Ishikawa (cell line): ENCODE measurements around the gene OR10G3.

Experiments used
- CREB1 ChIP-seq: IDR thresholded peaks from 2 replicates; pipeline ENCODE4 v1.6.1; 2012; ENCODE audit warnings: low read depth
- EP300 ChIP-seq: IDR thresholded peaks from 2 replicates; pipeline ENCODE4 v1.6.1; 2012; ENCODE audit warnings: borderline replicate concordance
- TAF1 ChIP-seq: IDR thresholded peaks from 2 replicates; pipeline ENCODE4 v1.6.1; 2012; ENCODE audit warnings: low read depth, mild to moderate bottlenecking
- ZBTB7A ChIP-seq: IDR thresholded peaks from 2 replicates; pipeline ENCODE4 v1.6.1; 2012; ENCODE audit warnings: low read depth
- TF ChIP-seq, protein P1 (sequence below): IDR thresholded peaks from 2 replicates; pipeline ENCODE4 v1.6.1; 2012; ENCODE audit warnings: low read depth, mild to moderate bottlenecking

DNA sequence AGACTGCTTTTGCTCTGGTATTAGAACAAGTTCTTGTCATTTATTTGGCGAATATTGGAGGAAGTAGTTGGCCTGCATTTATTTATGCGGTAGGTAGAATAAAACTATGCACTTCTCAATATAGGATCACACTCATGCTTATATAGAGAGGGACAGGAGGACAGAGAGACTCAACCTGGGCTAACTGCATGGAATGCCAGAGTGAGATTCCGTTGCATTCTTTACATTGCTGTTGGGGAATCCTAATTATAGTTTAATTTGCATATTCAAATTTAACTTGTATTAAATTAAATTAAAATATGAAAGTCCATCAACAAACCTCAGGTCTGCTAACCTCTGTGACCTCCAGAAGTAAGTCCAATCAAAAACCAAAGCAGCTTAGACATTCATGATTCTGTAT lies 26.6 kb downstream of the OR10G3 start:
- TF ChIP-seq ZBTB7A, result no peak
- TF ChIP-seq, protein P1, sequence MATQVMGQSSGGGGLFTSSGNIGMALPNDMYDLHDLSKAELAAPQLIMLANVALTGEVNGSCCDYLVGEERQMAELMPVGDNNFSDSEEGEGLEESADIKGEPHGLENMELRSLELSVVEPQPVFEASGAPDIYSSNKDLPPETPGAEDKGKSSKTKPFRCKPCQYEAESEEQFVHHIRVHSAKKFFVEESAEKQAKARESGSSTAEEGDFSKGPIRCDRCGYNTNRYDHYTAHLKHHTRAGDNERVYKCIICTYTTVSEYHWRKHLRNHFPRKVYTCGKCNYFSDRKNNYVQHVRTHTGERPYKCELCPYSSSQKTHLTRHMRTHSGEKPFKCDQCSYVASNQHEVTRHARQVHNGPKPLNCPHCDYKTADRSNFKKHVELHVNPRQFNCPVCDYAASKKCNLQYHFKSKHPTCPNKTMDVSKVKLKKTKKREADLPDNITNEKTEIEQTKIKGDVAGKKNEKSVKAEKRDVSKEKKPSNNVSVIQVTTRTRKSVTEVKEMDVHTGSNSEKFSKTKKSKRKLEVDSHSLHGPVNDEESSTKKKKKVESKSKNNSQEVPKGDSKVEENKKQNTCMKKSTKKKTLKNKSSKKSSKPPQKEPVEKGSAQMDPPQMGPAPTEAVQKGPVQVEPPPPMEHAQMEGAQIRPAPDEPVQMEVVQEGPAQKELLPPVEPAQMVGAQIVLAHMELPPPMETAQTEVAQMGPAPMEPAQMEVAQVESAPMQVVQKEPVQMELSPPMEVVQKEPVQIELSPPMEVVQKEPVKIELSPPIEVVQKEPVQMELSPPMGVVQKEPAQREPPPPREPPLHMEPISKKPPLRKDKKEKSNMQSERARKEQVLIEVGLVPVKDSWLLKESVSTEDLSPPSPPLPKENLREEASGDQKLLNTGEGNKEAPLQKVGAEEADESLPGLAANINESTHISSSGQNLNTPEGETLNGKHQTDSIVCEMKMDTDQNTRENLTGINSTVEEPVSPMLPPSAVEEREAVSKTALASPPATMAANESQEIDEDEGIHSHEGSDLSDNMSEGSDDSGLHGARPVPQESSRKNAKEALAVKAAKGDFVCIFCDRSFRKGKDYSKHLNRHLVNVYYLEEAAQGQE, result no peak
- TF ChIP-seq CREB1, result no peak
- no peak for TF ChIP-seq EP300
- TF ChIP-seq TAF1, result no peak
